HG02885 (cell line): ENCODE results near the gene FAM131B.

ENCODE experiments used
- ATAC-seq: cut with Tn5 transposase; IDR thresholded peaks from one replicate; pipeline ENCODE4 v1.9.1; 2021; ENCODE audit warnings: mild to moderate bottlenecking; ENCODE audit not compliant: unreplicated experiment, poor library complexity

The FAM131B gene

DNA sequence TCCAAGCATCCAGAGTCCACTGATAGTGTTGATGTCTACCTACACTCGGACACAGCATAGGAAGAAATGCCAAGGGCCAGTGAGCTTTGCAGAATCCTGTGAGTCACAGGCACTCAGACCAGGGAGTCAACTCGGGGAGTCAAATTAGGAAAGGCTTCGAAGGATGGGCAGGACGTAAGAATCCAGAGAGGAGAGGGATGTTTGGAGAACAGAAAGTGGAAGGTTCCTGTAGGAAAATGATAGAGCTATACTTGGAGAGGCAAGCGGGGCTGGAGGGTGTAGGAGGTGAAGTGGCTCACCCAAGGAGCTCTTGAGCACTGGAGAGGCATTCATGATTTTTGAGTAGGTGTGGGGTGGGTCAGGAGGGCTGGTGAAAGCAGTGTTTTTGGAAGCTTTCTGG is 21.6 kb upstream of the FAM131B start:
- no peak for ATAC-seq

DNA sequence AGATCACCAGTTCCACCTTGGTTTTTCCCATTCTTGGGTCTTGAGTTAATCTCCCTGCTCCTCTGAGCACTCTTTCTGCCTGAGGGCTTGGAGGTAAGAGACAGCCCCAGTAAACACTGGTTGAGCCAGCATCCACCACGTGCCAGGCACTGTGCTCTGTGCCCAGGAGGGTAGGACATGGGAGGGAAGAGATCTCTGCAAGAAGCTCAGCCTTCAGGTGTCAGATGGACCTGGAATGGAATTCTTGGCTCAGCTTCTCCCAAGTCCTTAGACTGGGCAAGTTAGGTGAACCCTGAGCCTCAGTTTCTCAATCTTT is 21.1 kb upstream of the FAM131B start:
- ATAC-seq = no peak

DNA sequence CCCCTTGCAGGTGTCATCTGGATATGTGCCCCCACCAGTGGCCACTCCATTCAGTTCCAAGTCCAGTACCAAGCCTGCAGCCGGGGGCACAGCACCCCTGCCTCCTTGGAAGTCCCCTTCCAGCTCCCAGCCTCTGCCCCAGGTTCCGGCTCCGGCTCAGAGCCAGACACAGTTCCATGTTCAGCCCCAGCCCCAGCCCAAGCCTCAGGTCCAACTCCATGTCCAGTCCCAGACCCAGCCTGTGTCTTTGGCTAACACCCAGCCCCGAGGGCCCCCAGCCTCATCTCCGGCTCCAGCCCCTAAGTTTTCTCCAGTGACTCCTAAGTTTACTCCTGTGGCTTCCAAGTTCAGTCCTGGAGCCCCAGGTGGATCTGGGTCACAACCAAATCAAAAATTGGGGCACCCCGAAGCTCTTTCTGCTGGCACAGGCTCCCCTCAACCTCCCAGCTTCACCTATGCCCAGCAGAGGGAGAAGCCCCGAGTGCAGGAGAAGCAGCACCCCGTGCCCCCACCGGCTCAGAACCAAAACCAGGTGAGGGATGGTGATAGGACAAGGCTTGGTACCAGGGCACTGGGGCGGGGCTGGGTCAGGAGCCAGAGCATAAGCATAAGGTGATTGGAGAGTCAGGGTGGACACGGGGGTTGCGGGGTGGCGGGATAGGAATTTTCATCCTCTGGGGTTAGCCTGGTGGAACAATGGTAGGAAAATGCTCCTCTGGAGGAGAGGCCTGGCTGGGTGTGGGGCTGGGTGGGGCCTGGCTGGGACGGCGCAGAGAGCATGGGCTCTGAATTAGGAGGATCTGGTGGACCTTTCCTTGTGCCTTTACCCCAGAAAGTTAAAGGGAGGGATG is 20.5 kb upstream of the FAM131B start:
- ATAC-seq = no peak

DNA sequence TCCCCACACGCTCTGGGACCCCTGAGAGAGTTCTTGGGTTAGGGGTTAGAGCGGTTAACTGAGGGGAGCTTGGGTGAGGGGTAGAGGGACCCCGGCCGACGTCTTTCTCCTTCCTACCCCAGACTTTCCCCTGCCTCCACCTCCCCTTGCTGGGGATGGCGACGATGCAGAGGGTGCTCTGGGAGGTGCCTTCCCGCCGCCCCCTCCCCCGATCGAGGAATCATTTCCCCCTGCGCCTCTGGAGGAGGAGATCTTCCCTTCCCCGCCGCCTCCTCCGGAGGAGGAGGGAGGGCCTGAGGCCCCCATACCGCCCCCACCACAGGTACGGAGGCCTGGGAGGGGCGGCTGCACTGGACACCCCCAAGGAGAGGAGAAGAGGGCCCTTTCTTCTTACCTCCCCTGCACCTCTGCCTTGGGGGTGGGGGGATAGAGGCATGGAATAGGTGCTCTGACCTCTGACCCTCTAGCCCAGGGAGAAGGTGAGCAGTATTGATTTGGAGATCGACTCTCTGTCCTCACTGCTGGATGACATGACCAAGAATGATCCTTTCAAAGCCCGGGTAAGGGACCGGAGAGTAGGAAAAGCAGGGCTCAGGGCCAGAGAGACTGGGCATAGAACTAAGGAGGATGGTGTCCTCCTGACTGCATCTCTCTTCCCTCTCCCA is 19.7 kb upstream of the FAM131B start:
- no peak for ATAC-seq

DNA sequence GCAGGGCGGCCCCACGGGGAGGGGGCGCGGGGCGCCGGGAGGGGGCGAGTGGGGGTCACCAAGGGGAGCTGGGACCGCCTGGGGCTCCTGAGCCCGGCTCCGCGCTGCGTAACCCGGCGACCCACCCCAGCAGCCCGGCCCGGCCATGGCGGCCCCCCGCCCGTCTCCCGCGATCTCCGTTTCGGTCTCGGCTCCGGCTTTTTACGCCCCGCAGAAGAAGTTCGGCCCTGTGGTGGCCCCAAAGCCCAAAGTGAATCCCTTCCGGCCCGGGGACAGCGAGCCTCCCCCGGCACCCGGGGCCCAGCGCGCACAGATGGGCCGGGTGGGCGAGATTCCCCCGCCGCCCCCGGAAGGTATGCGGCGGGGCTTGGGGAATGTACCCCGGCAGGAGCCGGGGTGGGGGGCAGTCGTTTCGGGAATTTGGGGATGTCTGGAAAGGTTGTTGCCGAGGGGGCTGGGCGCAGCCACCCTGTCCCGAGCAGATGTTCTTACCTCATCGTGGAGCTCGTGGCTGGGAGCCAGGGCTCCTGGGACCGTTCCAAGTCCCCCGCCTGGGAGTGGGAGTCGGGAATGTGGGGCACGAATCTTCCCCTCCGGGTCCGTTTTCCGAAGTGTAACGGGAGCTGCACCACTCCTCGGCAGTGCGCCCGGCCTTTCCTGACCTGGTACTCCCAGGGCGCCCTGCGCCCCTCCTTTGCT is 19.1 kb upstream of the FAM131B start:
- ATAC-seq = peak; percentile 13

DNA sequence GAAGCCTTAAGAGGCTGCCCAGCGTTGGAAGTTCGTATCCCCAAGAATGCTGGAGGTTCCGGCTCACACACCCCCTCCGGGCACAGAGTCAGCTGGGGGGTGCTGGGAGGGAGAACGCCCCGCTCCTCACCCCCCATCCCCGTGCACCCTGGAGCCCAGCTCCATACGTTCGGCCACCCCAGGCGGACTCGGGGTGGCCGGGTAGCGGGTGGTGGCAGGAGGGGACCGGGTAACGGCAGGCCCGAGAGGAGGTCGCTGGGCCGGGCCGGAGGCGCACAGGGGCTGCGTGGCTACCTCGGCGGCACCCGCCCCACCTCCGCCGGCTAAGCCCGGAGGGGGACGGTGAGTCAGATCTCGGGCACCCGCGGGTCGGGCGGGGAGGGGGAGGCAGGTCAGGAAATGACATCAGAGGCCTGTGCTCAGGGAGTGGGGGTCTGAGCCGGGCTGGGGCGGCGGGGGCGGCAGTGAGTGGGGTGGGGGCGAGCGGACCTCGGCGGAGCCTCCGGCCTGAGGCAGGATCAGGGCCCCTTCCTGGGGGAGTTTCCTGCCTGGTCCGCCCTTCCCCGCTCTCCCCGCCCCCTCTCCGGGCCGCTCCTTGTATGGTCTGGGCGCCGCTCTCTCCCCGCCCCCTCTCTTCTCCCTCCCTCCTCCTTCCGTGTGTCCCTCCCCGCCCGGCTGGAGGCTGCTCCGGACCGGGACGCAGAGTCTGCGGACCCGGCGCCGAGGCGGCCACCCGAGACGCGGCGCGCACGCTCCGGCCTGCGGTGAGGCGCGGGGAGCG is 18.3 kb upstream of the FAM131B start, which contains the start of gene ZYX:
Gene ZYX, plus strand, starts transcription at position 700 of the 781 bp plus-strand sequence. CDS start 227 bp downstream, outside the sequence.
- peak; percentile 80 for ATAC-seq

DNA sequence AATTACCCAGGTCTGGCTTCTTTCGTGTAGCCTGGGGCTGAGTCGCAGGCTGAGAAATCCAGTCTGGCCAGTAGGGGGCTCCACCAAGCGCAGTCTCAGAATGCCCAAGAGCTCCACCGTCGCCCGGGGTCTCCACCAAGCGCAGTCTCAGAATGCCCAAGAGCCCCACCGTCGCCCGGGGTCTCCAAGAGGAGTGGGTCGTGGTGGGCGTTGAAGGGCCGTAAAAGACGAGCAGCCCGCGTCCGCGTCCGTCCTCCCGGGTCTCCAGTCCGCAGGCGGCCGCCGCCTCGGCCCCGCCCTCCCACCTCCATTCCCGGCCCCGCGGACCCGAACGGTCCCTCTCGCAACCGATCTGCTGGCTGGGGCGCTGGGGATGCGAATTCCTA is 17.7 kb upstream of the FAM131B start:
- peak; percentile 54 for ATAC-seq

DNA sequence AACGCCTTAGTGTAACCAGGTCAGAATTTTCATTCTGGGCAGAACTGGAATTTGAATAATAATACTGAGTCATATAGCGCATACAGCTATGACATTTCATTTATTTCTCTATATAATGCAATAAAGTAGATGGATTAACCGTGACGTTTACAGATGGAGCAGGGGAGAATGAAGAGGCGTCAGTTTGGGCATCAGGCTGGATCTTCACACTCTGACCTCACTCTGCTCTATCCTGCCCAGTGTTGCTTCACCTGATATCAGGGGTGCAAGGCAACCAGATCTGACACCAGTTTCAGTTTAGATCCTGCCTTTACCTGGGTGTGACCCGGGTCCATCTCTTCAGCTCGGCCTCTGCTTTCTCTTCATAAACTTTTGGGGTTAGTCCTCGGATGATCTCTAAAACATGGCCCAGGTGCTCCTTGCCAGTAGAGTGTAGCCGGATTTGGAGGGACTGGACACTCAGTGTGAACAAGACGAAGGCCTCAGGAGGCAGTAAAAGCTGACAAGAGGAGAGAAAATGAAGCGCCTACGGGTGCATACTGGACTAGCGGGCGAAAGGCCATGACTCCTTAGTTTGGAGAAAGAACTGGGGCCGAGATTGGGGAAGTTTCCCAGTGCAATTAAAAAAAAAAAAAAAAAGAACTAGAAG is 17.2 kb upstream of the FAM131B start:
- peak; percentile 4 for ATAC-seq

DNA sequence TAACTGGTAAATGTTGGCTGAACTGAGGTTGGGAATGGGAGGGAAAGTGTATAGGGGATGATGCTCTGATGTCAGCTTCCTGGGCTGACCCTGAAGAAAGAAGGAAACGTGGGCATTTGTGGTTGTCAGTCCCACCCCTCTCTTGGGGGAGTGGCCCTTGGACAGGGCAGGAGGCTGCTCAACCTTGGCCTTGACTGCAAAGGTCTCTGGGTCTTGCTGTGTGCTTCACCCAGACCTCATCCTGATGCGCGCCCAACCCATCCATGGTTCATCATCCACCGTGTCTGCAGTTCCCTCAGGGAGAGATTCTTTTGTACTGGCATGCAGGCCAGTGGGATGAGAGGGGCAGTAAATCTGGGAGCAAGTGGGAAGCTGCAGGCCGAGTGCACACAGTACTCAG is 13.9 kb upstream of the FAM131B start:
- ATAC-seq = no peak

DNA sequence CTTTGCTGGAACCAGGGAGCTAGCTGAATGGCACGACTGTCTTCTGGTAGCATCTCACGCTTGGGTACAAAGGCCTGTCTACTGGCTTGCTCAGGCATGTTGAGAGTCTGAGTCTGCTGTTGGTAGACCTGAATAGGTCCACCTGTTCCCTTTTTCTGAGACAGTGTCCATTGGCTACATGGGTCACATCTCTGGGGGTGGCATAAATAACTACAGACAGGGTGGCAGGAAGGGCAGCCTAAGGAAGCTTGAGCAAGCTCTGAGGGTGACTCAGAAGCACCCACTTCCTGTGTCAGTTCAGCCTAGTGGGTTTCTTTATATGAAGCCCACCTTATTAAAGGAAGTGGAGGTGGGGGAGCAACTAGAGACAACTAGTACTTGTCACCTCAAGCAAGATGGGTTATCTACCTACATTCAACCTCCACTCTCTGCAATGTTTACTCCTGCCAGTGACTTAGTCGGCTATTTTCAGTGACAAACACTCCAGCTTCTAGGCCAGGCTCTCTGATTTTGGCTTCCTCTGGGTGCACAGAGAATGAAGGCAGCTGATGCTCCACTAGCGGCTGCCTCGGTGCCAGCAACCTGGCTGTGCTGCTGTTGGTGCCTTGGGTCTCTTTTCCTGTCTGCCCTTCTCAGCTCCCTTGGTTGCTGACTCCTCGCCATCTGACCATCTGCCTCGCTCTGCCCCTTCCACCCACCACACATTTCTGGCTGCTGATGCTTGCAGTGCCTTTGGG is 13.0 kb upstream of the FAM131B start:
- ATAC-seq = no peak

DNA sequence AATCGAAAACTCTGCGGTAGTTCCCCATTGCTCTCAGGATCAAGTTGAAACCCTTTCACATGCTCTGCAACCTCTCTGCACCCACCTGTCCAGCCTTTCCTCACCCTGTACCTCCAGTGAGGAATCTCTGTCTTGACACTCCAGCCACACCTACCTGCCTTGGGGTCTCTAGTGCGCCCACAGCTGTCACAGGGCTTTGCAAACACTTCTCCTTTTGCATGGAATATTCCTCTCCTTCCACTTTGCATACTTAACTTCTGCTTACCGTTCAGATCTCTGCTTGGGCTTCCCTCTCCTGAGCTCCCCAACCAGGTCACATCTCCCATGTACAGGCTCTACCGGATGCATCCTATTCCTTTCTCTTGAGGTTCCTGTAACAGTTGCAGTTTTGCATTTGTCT is 12.0 kb upstream of the FAM131B start:
- no peak for ATAC-seq

DNA sequence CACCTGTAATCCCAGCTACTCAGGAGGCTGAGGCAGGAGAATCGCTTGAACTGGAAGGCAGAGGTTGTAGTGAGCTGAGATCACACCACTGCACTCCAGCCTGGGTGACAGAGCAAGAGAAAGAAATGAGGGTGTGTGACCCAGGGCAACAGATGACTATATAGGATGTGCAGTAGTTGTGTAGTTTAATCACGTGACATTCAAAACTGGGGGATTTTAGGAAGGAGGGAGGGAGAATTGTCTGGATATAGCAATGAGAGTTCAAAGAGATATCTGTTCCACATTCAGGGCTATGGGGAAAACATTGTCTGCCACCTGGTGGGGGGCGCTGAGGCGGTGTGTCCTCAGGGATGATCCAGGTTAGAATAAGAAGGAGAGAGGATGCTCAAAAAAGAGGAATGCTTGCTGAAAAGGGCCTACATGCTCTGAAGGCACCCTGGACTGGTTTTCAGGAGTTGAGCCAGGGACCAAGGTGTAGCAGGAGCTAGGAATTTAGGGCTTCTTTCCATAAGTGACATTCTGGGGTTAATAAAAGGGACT is 10.8 kb upstream of the FAM131B start:
- ATAC-seq = no peak

DNA sequence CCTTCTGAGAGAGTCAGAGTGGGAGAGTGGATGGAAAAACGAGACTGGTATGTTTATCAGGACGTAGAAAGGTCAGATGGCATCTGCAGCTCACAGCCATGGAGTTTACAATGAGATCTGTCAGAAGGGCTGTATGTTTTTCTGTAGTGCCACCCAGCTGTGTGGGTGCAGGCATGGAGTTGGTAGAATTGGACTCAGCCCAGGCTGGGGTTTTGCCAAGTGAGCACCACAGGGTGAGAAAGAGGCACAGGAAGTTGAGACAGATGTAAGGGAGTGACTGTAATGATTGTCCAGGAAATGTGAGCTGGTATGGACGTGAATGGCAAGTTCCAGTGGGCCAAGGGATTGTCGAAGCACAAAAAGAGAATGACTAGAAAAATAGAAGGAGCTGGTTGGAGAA is 9.6 kb upstream of the FAM131B start:
- ATAC-seq = no peak

DNA sequence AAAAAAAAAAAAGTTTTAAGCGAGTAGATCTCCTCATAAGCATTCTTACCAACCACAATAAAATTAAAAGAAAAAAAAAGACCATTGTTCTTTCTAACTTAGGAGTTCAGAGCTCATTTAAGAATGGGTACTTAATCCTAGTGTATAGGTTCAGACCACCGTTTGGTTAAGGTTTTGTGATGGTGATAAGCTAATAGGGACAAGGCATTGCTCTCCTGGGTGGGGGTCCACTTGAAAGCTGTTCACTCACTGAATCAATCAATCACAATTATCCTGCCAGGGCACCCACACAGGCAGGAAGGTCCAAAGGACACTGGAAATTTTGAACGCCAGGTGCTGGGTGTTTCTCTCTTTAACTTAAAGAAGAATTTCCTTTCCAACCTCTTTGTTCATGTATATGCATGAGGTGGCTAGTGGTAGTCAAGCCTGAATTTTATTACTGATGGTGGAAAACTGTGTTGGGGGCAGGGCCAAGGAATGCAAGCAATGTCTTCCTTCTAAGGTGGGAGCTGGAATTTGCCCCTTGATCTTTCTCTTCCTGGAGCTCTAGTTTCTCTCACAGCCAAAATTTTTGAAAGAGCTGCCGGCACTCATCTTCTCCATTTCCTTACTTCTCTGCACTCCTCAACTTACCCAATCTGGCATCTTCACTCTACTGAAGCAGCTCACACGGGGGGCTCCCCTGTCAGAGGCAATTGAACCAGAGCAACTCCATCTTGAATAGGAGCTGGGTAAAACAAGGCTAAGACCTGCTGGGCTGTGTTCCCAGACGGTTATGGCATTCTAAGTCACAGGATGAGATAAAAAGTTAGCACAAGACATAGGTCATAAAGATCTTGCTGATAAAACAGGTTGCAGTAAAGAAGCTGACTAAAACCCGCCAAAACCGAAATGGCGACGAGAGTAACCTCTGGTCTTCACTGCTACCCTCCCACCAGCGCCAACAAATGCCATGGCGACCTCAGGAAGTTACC is 7.5 kb upstream of the FAM131B start:
- ATAC-seq = no peak

DNA sequence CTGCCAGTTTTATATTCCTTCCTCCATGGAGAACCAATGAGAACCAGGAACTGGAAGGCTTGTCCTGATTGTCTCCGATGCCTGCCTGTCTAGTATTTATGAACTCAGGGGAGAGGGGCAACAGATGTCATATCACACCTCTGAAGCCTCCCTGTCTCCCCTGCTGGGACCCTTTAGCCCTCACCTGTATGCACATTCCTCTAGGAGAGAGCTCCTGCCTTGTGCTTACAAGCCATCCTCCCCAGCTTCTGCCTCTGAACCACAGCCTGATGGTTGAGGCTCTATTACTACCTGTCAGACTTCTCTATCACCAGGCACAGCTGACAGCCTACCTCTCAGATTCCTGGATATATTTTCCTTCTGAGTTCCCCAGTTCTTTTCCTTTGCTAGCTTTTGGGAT is 5.9 kb upstream of the FAM131B start:
- no peak for ATAC-seq

DNA sequence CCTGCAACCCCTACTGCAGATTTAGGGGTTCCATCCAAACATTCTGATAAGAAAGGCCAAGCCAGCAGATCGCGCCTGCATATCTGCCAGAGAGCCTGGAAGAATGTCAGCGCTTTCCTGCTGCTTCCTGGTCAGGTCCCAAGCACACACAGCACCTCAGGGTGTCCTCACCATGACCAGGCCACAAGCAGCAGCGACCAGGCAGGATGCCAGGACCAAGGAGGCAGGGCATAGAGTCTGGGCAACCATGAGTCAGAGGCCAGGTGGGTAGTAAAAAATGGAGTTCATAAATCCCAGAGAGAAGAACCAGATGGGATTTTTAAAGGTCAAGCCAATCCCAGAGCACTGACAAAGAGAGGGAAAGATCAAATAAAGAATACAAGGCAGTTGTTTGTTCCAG is 5.5 kb upstream of the FAM131B start:
- ATAC-seq = no peak

DNA sequence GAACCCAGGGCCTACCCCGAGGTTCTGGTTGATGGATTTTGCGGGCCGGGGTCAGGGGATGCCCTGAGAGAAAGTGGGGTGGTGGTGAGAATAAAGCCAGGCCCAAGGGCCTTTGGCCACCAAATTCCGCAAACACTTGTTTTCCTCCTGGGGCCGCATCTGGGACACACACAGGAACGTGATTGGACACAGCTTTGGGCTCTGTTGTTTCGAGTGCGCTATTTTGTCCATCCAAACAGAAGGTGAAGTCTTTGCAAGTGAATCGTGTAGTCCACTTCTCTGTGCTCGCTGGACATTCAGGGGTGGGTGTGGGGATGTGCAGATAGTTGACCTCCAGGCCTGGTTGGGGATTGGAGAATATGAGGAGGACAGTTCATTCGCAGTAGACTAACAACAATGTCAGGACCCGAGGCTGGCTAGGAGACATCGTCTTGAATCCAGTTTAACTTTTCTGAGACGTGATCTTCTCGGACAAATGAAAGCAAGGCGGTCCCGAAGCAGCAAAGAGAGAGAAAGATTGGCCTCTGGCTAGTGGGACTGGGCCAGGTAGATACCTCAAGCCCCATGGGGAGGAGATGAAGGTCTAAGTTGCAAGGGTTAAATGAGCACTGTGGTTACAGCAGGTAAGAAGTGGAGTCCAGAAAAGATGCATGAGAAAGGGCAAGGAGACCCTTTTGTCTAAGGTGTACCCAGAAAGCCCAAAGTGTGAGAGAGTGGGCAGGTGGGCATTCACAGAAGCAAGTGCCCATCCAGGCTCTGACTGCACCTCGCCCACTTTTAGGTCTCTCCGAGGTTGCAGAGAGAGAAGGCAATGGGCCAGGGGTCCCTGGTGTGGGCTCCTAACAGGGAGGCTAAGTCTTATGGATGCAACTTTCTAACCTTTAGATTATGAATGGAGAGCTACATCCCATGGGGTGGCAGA is 764 bp upstream of the FAM131B start:
- ATAC-seq = no peak
